OCI-LY3 (cell line): ENCODE data around the gene GCSH.

Source experiments
- H2AFZ ChIP-seq: fragments of 200-600, 300-600 bp; shearing (Covaris generic); 2 replicates; pipeline ENCODE4 v1.6.0; 2014; ENCODE audit warnings: antibody characterized with exemption, low read depth, low read length
- H3K27ac ChIP-seq: fragments of 200-600, 300-600 bp; sonication (generic); 2 replicates; pipeline ENCODE4 v1.5.1; 2014; ENCODE audit warnings: mild to moderate bottlenecking, low read length, moderate library complexity, mixed read lengths
- H3K27me3 ChIP-seq: fragments of 200-600, 300-600 bp; sonication (generic); 2 replicates; pipeline ENCODE4 v1.6.1; 2014; ENCODE audit warnings: low read depth, low read length, mixed read lengths
- H3K36me3 ChIP-seq: fragments of 200-600, 300-600 bp; sonication (generic); replicated peaks from 2 replicates; pipeline ENCODE3; 2014; ENCODE audit warnings: low read depth, low read length, mixed read lengths
- H3K4me1 ChIP-seq: fragments of 300-600, 200-600 bp; sonication (generic); 2 replicates; pipeline ENCODE4 v1.6.1; 2014; ENCODE audit warnings: low read length, mixed read lengths
- H3K4me2 ChIP-seq: fragments of 200-600, 300-600 bp; sonication (generic); 2 replicates; pipeline ENCODE4 v1.6.1; 2014; ENCODE audit warnings: low read length, mixed read lengths
- H3K4me3 ChIP-seq: fragments of 300-600, 200-600 bp; sonication (generic); 2 replicates; pipeline ENCODE4 v1.5.1; 2014; ENCODE audit warnings: antibody characterized with exemption, mild to moderate bottlenecking, low read length, moderate library complexity
- H3K79me2 ChIP-seq: fragments of 300-600, 200-600 bp; shearing (Covaris generic); 2 replicates; pipeline ENCODE4 v1.6.1; 2014; ENCODE audit warnings: mild to moderate bottlenecking, low read length, mixed read lengths
- H3K9ac ChIP-seq: fragments of 300-600, 200-600 bp; shearing (Covaris generic); 2 replicates; pipeline ENCODE4 v1.6.0; 2014; ENCODE audit warnings: mild to moderate bottlenecking, low read length, moderate library complexity
- H3K9me3 ChIP-seq: fragments of 200-600, 300-600 bp; shearing (Covaris generic); 2 replicates; pipeline ENCODE4 v1.6.1; 2014; ENCODE audit warnings: low read length, mixed read lengths; ENCODE audit not compliant: insufficient read depth
- H4K20me1 ChIP-seq: fragments of 200-600, 300-600 bp; sonication (generic); 2 replicates; pipeline ENCODE4 v1.6.1; 2016; ENCODE audit warnings: low read length, mixed read lengths; ENCODE audit not compliant: insufficient read depth
- CTCF ChIP-seq: fragments of 200-600, 300-600 bp; sonication (generic); IDR thresholded peaks from 2 replicates; pipeline ENCODE4 v1.5.1; 2014; ENCODE audit warnings: antibody characterized with exemption, low read length, low read depth
- EZH2phosphoT487 ChIP-seq: fragments of 200-600 bp; shearing (Covaris generic); IDR thresholded peaks from 2 replicates; pipeline ENCODE4 v1.6.1; 2018; ENCODE audit warnings: antibody characterized with exemption, mixed run types, low read depth

Gene GCSH

GRCh38 chr16:81105946-81106345, 9.8 kb upstream of the GCSH start:
- Histone ChIP-seq H3K27ac (no peak overlapping the region), H3K4me1 (peaks cover 4% of the 10 kb centered on the region), H4K20me1 (no peaks in the 10 kb centered on the region), H3K4me2 (no peak overlapping the region), H2AFZ (no peak overlapping the region), H3K9ac (no peak overlapping the region), H3K9me3 (no peaks in the 10 kb centered on the region), H3K36me3 (no peaks in the 10 kb centered on the region), H3K4me3 (no peak overlapping the region), H3K27me3 (no peaks in the 10 kb centered on the region), H3K79me2 (no peaks in the 10 kb centered on the region)
- no peak for TF ChIP-seq CTCF
- TF ChIP-seq EZH2phosphoT487 = no peak

- no peak overlapping the region for H2AFZ ChIP-seq
These were observed 5.5 kb upstream of the GCSH start for GRCh38 chr16:81101702-81102101.

GRCh38 chr16:81099958-81100357, 3.8 kb upstream of the GCSH start:
- no peak for TF ChIP-seq CTCF
- TF ChIP-seq EZH2phosphoT487 = no peak
- Histone ChIP-seq H4K20me1 (no peaks in the 10 kb centered on the region), H3K4me2 (no peak overlapping the region), H2AFZ (no peak overlapping the region), H3K4me3 (no peak overlapping the region), H3K36me3 (no peaks in the 10 kb centered on the region), H3K79me2 (peaks cover 9% of the 10 kb centered on the region), H3K9me3 (no peaks in the 10 kb centered on the region), H3K27ac (no peak overlapping the region), H3K27me3 (no peaks in the 10 kb centered on the region), H3K4me1 (peaks cover 12% of the 10 kb centered on the region), H3K9ac (no peak overlapping the region)

More at GRCh38 chr16:81101702-81102101, 5.5 kb upstream of the GCSH start:
- Histone ChIP-seq H4K20me1 (no peaks in the 10 kb centered on the region), H3K4me1 (peaks cover 7% of the 10 kb centered on the region), H3K79me2 (no peaks in the 10 kb centered on the region), H3K27ac (no peak overlapping the region), H3K4me3 (no peak overlapping the region), H3K27me3 (no peaks in the 10 kb centered on the region), H3K4me2 (no peak overlapping the region), H3K9me3 (no peaks in the 10 kb centered on the region), H3K36me3 (no peaks in the 10 kb centered on the region), H3K9ac (no peak overlapping the region)
- no peak for TF ChIP-seq EZH2phosphoT487

- TF ChIP-seq EZH2phosphoT487 (no peak), CTCF (no peak)
- H3K9me3 ChIP-seq = no peaks in the 10 kb centered on the region
- no peak overlapping the region for H3K4me3 ChIP-seq
- peaks cover 34% of the 10 kb centered on the region for H3K79me2 ChIP-seq
- no peaks in the 10 kb centered on the region for H3K27me3 ChIP-seq
- H3K36me3 ChIP-seq = no peaks in the 10 kb centered on the region
- no peak overlapping the region for H3K9ac ChIP-seq
- no peaks in the 10 kb centered on the region for H4K20me1 ChIP-seq
- no peak overlapping the region for H3K27ac ChIP-seq
- peaks cover 16% of the 10 kb centered on the region for H3K4me1 ChIP-seq
- peak overlapping the region; percentile 78; the same call in 1 of the 2 replicates for H3K4me2 ChIP-seq
- peak overlapping the region; percentile 7; the same call in 1 of the 2 replicates for H2AFZ ChIP-seq
These were observed 1.0 kb upstream of the GCSH start for GRCh38 chr16:81097230-81097629.

GRCh38 chr16:81096715-81097208, 567 bp upstream of the GCSH start:
- H4K20me1 ChIP-seq = no peaks in the 10 kb centered on the region
- H3K4me3 ChIP-seq = peak overlapping the region; percentile 65
- H3K4me1 ChIP-seq = peaks cover 16% of the 10 kb centered on the region
- no peak overlapping the region for H3K27ac ChIP-seq
- no peaks in the 10 kb centered on the region for H3K27me3 ChIP-seq
- TF ChIP-seq EZH2phosphoT487 (no peak), CTCF (no peak)
- H2AFZ ChIP-seq = peak overlapping the region; percentile 93
- H3K9me3 ChIP-seq = no peaks in the 10 kb centered on the region
- peaks cover 39% of the 10 kb centered on the region for H3K79me2 ChIP-seq
- H3K4me2 ChIP-seq = peak overlapping the region; percentile 78
- no peak overlapping the region for H3K9ac ChIP-seq
- H3K36me3 ChIP-seq = no peaks in the 10 kb centered on the region
